GM21526 (cell line): ENCODE results near the gene PMP22.
"Not testable (repeated sequence)": the region's sequence is repeated elsewhere in the genome, so short reads cannot be mapped to it uniquely, and the experiment has no call there.

ENCODE experiments used
- ATAC-seq: cut with Tn5 transposase; IDR thresholded peaks from one replicate; pipeline ENCODE4 v1.9.1; 2021; ENCODE audit warnings: moderate library complexity; ENCODE audit not compliant: unreplicated experiment, low FRiP score

Gene PMP22

DNA sequence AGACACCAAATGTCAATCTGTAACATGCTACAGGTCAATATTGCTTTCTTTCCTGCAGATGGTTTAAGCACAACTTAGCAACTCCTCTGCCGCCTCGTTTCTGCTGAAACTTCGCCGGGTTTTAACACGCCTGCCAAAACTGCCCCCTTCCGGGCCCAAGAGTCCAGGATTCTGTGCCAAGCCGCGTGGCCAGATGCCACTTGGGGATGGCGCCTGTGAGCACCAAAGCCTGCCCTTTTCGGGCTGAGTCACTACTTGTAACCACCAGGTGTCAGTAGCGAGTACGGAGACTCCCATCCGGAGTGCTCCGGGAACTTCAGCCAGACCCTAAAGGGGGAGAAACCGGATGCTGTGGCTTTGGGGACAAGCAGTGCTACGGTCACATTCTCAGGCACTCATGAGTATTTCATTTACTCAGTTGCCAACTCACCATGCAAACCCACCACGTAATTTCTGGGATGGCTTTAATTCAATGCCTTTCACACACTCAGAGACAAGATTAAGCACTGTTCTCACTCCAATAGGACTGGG, 7.8 kb downstream of the PMP22 start:
- no peak for ATAC-seq

DNA sequence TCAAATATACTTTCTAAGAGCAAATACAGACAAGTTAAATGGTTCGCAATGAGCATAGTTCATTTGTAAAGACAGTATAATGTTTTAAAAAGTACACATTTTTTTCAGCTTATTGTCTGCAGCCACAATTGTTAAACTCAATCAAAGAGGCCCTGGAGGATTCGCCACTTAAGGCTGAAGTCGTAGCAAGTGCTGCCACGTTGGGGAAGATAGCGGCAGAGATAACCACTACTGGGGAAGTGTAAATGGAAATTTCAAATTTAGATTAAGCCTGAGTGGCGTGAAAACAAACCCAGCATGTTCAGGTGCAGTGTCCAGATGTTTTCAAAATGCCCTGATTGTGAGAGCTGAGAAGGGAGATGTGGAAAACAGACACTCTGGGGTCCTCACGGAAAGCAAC, 8.4 kb downstream of the PMP22 start:
- no peak for ATAC-seq

DNA sequence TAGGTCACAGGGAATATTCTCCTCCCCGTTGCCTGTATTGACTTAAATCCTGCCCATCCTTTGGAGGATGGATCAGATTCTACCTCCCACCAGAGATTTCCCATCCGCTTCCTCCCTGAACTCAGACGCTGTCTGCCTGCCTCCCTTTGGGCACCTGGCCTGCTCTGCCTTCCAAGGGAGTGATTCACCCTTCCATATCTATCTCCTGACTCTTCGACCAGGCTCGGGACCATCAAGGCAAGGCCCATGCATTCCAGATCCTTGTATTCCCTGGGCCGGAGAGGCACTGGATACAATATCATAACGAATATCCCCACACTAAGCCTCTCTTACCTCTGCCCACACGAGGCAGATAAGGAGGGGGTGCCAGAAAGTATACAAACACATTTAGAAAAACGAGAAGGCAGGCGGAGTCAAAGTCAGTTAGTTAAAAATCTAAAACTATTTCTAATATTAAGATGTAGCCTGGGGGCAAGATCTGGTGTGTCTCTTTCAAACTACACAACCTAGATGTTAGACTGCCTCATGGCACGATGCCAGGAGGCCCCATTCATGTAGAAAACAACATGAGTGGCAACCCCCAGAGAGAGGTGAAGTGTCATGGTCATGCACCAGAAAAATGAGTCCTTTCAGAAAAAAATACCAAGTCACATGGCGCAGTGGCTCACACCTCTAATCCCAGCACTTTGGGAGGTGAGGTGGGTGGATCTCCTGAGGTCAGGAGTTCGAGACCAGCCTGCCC, 9.2 kb downstream of the PMP22 start:
- ATAC-seq, result no peak

DNA sequence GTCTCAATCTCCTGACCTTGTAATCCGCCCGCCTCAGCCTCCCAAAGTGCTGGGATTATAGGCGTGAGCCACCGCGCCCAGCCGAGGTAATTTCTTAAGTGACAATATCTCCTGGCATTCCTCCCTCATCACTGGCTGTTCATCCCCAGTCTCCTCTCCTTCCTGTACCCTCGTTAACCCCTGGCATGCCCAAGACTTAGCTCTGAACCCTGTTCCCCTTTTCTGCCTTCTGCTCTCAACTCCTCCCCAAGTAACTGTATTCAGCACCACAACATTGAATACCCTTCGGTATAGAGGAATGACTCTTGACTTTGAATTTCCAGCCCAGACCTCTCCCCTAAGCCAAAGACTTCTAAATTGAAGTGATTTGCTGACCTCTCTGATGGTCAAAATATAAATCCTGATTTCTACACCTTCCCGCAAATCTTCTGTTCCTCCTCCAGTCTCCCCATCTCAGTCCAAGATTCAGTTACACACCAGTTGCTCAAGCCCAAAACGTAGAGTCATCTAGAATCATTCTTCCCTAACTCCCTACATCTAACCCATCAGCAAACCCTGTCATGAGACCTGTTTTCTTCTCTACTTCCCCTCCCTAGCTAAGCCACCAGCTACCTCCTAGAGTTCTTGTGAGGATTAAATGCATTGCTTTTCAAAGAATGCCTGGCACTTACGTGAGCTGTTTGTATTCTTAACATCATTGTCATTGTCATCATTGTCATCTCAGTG, 14.8 kb downstream of the PMP22 start:
- no peak for ATAC-seq

DNA sequence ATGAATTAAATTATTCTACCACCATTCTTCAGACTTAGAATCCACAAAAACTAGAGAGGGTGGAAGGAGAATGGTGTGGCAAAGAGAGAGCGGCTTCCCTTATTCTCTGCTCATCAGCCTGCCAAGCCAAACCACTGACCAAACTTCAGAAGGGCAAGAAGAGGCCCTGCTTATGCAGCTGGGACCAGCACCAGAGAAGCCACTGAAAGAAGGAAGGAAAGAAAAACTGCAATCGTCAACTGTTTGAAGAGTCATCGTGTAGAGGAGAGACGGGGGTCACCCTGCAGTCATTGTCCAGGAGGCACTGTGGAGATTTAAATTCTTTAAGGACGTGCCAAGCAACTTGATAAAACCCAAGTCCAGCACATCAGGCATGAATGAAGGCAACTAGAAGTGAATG, 15.6 kb downstream of the PMP22 start:
- no peak for ATAC-seq

DNA sequence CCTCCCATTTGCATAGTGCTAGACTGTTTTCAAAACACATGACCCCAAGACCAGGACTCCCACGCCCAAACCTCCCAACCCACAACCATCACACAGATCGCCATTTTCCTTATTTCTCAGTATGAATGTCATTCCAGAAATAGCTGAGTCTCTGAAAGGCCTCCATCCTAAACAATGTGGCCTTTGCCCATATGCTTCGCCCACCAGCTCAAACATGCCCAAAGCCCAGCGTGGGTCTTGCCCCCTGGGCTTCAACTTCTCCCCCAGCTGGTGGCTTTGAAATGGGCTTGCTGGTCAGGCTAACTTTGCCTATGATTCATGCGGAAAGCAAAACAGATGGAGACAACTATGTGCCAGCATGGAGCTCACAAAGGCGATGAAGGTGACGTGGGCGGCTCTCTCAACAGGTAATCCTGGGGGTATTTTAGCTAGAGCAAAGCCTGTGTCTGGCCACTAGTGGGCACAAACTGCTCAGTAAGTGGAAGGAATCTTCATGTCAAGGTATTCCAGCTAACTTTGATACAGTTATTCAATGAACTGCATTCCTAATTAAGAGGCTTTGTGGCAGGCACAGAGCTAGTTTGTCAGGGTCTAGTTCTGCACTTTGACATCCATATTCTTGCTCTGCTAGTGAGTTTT, 17.1 kb downstream of the PMP22 start:
- no peak for ATAC-seq

DNA sequence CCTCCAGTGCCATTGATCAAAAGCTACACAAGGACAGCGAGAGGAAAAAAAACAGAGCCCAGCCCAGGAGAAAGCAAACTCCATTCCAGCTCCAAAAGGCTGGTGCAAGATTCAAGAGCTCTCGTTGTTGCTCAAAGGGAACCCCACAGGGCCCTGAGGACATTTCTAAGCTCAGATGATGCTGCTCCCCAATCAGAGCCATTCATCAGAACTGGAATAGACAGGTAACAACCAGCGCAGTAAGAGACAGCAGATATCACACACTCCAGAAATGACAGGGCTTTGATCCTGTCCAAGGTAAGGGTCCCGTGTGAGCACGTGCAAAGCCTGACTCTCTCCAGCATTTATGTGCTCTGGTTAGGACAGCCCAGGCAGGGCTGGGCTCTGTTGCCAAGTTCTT, 20.1 kb downstream of the PMP22 start:
- ATAC-seq, result no peak

DNA sequence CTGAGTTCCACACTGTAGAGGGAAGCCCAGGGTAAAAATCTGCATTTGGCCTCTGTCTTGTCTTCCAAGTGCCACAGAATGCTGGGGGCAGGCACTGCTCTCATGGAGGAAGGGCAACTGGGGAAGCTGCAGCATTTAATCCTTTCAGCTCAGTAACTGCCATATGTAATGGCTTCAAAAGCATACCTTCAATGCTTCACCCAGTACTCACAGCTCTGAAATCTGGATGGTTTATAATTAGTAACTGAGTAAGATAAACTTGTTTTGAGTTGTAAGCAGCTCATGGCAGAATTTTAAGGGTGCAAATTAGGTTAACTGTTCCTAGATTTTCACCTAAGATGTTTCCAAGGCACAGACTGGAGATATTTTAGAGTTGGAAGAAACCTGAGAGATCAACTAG, 24.5 kb downstream of the PMP22 start:
- ATAC-seq, result no peak

DNA sequence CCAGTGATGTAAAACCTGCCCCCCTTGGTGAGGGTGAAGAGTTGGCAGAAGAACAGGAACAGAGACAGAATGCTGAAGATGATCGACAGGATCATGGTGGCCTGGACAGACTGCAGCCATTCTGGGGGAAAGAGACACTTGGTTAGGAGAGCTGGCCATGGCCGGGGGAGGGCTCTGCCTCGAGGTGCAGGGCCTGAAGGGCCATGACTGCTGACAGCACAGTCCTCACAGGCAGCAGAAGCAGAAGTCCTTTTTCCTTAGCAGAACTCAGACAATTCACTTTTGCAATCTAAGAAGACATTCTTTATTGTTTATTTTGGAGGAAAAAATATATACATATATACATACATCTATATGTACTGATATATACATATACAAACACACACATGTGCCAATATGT, 25.6 kb downstream of the PMP22 start:
- no peak for ATAC-seq

DNA sequence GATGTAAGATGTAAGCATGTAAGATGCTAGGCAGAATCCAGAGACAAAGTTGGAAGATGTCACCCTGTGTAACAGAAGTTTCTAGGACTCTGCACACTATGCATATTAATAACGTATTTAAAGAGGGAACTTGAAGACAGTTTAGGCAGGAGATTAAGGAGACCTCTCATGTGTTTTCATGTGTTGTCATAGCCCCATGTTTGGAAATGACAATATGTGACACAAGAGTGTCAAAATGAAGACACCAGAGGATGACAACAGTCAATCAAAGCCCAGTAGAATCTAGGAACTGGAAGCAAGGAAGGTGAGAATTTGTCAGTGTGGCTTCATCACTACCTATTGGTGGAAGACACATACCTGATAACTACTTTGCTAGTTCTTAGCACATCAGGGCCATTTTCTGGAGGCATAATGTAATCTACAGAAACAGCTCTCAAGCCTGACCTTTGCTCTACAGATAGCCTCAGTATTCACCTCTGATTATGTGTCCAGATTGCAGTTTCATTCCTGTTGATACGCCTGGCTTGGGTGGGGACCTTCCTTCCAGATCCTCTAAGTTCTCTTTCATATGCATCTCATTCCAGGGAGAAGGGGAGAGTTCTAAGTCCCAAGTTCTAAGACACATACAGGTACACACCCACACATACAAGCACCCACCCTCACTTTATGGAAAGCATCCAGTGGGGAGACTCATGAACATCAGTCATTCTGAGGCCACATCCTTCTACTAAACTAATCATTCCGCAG, 26.3 kb downstream of the PMP22 start:
- ATAC-seq, result no peak

DNA sequence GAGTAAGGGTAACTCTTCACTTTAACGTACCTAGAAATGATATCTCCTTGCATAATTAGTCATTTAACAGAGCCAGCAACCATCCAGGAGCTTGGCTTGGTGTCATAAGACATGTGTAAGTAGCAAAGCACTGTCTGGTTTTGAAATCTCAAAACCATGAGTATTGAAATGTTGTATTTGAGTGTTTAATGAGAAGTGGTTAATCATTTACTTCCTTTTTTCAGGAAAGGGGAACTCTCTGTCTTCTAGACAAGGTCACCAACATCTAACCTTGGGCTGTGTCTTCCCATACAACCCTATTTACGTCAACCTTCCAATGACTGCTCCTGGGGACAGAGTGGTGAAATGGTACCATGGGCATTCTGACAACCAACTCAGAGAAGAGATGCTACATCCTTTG, 27.1 kb downstream of the PMP22 start:
- ATAC-seq, result no peak

DNA sequence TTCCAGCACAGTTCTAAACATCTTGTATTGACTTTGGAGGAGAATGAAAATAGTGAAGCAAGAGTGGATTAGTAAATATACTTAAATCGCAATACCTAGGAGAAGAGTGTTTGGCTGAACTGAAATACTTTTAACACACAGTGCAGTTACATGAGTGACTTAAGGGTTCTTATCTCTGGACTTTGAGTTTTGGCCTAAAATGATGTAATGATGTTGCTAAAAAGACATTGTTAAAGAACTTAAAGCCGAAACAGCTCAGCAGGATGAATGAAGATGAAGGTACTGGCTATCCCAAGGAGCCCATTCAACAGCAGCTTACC, 28.1 kb downstream of the PMP22 start:
- ATAC-seq, result no peak

DNA sequence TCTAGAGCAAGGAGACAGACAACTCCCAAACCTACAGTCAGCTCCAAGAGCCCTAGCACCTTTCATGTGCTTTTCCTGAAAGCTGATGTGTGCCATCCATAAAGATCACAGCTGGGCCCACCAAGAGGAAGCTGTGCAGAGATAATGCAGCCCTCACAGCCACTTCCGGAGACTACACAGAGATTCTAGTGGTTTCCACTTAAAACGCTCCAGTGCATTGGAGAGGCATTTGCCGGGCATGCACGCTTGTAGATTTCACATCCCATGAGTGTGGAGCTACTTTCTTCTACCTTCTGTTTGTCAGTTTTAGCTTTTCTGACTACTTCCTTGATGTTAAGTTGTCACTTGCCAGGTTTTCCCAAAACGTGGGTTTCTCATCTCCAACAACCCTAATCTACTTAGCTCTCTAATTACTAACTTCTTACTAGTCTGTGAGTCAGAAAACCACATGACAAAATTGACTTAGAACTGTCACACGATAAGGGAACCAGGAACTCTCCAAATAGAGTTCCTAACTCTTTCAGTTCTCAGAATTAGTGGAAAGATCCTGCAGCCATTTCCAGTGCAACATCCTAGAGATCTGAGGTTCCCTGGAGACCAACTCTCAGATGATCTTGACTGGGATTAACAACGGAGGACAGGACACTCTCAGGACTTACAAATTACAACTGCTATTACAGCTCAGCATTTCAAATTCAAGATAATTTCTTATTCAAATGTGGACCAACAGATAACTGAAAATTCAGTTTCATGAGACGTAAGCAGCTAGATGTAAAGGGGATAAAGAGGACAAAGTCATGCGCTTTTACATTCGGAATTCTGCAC, 28.6 kb downstream of the PMP22 start:
- ATAC-seq, result no peak

DNA sequence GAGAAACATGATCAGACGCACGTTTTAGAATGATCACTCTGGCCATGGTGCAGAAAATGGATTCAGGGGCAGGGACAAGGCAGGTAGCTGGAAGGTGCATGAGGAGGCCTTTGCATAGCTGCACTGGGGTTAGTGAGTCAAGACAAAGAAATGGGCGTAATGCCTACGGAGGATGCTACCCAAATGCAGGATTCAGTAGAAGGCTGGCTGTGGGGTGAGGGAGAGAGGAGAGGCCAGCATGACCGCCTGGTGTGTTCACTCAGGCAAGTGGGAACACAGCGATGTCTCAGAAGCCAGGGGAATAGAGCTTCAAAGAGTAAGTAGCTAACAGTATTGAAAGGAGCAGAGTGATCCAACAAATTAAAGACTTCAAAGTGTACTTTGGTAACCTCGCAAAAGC, 31.2 kb downstream of the PMP22 start:
- no peak for ATAC-seq

DNA sequence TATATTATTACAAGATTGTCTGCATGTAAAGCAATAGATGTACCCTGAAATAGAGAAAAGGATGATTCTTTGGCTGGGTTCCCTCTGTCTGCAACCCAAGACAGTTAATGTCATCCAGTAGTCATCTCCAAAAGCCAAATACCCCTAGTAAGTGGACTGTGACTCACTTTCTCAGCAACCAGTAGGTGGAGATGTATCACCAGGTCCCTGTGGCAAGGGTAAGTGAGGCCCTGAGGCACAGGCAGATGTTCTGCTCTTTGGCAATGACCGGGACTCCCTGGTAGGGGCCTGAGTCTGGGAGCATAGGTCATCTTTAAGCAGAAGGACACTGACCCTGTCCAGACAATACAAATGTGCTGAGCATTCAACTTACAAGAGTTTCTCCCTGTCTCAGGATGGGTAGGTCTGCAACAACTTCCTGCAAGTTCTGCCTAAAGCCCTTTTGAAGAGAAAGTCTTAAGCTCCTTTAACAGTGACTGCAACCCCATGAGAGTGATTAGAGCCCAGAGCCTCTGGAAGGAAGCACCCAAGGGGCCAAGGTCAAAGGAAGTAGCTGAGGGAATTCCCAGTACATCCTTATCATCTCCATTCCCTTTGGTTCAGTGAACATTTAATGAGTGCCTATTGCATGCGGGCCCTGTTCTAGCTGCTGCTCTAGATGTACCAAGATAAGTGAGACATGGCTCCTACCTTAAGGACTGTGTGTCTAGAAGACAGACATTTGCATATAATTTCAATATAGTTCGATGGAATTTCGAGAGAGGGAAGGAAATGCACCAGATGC, 31.9 kb downstream of the PMP22 start:
- no peak for ATAC-seq

DNA sequence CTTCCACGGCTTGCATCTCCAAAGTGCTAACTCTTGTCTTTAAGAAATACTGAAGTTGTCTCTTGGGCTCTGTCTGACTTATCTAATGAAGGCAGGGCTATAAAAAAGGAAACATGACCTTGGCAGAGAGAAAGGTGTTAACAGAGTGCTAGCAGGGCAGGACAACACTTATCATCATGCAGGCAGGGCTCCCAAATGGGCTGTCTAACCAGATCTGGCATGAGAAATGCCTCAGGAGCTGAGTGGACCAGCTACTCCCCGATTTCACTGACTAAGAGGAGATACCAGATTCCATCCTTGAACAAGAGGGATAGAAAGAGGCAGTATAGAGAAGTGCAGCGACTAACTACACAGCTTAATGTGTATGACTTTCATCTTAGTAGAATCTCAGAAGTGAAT, 32.6 kb downstream of the PMP22 start:
- ATAC-seq, result no peak

DNA sequence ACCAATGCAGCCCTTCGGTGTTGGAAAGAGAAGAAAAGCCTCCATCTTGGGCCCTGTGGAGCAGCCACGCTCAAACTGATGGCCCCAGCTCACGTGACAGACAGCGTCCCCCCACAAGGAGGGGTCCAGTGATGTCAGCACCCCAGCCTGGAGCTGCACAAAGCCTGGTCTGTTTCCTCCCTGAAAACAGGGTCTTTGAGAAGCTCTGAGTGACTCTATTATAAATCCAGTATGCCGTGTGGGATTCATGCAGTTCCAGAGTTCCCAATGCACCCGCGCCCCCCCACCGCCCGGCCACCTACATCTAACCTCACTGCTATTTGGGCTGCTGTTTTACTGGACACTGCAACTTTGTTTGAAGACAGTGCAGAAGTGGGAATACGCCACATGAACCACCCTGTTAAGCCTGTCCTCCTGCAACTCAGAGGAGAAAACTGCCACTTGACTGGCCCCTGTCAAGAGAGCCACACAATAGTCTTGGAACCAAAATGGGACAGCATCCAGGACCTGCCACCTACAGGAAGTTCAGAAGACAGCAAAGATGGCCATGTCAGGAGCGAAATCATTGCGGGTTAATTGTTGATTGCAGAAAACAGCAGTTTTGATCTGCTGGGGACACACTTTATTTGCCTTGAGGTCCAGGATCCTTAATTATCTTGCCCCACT, 33.1 kb downstream of the PMP22 start:
- ATAC-seq, result no peak

DNA sequence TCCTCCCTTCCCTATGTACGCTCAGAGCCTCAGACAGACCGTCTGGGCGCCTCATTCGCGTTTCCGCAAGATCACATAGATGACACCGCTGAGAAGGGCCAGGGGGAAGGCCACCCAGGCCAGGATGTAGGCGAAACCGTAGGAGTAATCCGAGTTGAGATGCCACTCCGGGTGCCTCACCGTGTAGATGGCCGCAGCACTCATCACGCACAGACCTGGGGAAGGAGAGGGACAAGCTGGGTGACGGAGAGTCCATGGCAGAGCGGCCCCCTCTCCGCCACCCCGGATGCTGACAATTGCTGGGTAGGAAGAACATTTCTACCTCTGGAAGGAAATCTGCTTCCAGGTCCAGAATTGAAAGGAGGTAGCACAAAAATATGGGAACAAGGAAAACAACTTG, 34.3 kb downstream of the PMP22 start:
- no peak for ATAC-seq

DNA sequence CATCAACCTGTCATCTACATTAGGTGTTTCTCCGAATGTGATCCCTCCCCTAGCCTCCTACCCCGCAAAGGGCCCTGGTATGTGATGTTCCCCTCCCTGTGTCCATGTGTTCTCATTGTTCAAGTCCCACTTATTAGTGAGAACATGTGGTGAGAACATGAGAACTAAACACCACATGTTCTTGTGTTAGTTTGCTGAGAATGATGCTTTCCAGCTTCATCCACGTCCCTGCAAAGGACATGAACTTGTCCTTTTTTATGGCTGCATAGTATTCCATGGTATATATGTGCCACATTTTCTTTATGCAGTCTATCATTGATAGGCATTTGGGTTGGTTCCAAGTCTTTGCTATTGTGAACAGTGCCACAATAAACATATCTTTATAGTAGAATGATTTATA, 43.3 kb downstream of the PMP22 start:
- not testable (repeated sequence) for ATAC-seq
